Suppressor macrophage treated with lipopolysaccharide for 4 hours (primary cell): ENCODE measurements around the gene USE1.
"Not testable (repeated sequence)": the region's sequence is repeated elsewhere in the genome, so short reads cannot be mapped to it uniquely, and the experiment has no call there.

Experiments
- DNase-seq: peaks from one replicate; pipeline ENCODE4 v3.0.0-alpha.2; 2020

Gene USE1, protein sequence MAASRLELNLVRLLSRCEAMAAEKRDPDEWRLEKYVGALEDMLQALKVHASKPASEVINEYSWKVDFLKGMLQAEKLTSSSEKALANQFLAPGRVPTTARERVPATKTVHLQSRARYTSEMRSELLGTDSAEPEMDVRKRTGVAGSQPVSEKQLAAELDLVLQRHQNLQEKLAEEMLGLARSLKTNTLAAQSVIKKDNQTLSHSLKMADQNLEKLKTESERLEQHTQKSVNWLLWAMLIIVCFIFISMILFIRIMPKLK

DNA sequence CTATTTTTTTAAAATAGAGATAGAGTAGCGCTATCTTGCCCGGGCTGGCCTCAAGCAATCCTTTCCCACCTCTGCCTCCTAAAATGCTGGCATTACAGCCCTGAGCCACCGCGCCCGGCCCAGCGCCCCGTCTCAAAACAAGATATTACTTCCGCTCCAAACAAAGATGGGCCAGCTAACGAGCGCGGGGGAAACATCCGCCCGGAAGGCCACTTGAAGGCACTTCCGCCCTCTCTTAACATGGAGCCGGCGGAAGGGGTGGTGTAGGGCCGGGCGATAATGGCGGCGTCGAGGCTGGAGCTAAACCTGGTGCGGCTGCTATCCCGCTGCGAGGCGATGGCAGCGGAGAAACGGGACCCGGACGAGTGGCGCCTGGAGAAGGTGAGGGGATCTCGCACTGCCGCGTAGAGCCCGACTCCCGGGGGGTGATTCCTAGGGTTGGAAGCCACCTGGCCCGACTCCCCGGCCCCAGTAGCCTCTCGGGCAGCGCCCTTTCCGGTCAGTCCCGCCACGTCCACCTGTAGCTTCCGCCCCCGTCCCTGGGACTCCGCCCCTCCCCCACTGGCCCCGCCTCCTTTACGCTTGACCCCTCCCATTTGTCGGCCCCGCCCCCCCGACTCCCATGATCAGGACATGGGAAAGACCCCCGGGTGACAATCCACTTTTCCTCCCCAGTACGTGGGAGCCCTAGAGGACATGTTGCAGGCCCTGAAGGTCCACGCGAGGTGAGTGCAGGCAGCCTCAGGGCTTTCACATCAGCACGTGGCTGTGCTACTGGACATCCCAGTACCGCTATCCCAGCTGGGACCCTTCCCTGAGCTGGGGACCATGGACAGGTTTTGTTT, at the start of gene USE1:
USE1 (plus strand) TSS at position 231 of the 845 bp plus-strand sequence; CDS start at position 280, 49 bp downstream.
- DNase-seq = peak; percentile 94

- DNase-seq = no peak
Observed at GRCh38 chr19:17165715-17166114, 49.4 kb upstream of the USE1 start.

GRCh38 chr19:17170538-17171297, 44.4 kb upstream of the USE1 start:
- DNase-seq = peak; percentile 62

- no peak for DNase-seq
Observed at GRCh38 chr19:17171874-17172273, 43.3 kb upstream of the USE1 start.

DNA sequence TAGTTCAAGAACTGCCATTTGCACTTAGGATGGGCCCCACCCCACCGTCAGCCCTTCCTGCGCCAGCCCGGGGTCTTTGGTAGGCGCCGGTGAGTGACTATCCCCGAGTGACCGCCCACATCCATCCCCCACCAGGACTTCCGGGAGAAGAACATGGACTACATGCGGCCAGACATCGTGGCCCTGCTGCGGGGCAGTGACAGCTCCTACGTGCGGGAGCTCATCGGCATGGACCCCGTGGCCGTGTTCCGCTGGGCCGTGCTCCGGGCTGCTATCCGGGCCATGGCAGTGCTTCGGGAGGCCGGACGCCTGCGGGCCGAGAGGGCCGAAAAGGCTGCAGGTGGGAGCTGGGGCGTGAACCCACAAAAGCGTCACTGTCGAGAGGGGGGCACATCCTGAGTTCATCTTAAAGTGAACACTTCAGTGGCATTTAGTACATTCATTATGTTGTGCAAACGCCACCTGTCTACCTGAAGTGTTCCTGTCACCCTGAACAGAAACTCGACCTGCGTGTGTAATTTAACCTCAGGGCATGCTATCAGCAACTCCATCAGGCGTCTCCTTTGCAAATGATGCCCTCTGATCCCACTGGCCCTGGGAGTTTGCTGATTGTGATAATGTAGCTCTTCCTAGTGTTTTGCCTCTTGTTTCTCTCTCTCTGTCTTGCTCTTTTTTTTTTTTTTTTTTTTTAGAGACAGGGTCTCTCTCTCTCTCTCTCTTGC, 42.4 kb upstream of the USE1 start:
- DNase-seq = no peak

GRCh38 chr19:17178291-17178690, 36.9 kb upstream of the USE1 start:
- no peak for DNase-seq

GRCh38 chr19:17180997-17181702, 34.0 kb upstream of the USE1 start:
- DNase-seq = no peak

DNA sequence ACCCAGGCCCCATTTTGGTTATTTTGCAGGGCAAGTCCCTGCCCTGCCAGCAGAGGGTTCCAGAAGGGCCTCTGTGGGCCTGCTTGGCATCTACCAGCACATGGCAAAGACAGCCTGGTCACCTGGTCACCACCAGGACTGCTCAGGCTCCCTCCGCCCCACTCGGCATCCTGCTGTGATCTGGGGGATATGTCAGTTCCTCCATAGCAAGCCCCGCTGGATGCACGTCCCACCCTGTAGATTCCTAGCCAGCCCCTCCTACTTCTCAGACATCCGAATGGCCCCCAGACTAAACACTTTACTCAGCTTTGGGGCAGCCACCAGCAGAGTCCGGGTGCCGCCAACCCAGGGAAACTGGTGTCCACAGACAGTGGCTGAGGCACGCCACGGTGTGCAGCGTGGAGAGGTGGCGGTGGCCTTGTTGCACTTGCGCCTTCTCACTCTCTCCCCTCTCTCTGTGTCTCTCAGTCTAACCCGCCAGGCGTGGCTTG, 31.8 kb upstream of the USE1 start:
- no peak for DNase-seq

DNA sequence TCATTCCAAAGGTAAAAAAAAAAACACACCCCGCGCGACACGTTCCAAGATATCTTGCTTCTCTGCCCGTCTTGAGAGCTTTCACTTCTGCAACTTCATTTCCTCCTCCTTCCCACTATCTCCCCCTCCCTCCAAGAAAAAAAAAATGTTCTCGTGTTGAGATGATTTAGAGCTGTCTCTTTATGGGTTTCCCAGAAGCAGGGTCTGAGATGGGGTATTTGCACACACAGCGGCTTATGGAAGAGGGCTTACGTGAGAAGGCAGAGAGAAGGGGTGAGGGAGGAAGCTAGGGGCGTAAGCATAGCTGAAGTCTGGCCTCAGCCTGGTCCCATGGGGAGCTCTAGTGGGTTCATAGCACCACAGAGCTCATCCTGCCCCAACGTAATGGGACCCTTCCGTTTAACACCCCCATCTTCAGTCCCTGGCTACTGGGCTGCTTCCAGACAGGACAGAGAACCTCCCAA, 31.3 kb upstream of the USE1 start:
- peak; percentile 71 for DNase-seq

DNA sequence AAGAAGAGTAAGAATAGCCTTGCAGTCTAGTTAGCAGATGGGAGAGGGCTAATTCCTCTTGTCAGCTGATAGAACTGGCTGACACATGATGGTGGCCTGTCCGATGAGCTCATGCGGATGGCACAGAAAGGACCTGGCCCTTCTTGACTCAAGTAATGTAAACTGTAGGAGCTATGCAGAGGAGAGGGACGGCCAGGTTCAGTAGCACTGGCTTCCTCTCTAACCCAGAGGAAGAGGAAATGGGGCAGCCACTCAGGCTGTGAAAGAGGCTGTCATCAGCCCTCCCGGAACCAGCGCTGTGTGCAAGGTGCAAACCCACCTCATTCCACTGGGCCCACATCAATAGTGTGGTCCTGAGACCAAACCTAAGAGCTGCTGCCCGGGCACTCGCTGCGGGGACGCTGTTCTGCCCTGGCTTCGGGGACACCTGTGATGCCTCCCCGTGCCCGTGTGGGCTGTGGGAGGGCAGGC, 30.8 kb upstream of the USE1 start:
- peak; percentile 56 for DNase-seq

DNA sequence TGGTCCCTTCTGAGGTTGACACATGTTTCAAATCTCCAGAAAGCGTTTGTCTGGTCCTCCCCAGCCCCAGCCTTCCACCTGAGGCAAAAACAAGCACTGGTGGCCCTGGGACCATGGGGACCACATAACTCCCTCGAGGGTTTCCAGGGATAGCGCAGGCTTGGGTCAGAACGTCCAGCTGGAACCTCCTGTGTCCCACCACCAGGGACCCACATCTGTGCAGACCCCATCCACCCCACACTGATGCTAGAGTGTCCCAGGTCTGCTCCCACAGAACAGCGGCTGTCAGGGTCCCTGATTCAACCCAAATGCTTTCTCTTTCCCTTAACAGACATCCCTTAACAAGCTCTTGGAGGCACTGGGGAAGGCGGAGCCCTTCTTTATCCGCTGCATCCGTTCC, 29.6 kb upstream of the USE1 start:
- no peak for DNase-seq

- DNase-seq = not testable (repeated sequence)
Observed at GRCh38 chr19:17191736-17192135, 23.4 kb upstream of the USE1 start.

DNA sequence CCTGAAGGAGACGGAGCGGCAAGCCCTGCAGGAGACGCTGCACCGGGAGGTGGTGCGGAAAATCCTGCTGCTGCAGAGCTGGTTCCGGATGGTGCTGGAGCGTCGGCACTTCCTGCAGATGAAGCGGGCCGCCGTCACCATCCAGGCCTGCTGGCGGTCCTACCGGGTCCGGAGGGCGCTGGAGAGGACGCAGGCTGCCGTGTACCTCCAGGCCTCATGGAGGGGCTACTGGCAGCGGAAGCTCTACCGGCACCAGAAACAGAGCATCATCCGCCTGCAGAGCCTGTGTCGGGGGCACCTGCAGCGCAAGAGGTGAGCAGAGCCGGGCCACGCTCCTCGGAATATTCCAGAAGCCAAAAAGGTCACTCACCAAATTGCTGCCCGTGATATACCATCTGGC, 22.4 kb upstream of the USE1 start:
- no peak for DNase-seq

DNA sequence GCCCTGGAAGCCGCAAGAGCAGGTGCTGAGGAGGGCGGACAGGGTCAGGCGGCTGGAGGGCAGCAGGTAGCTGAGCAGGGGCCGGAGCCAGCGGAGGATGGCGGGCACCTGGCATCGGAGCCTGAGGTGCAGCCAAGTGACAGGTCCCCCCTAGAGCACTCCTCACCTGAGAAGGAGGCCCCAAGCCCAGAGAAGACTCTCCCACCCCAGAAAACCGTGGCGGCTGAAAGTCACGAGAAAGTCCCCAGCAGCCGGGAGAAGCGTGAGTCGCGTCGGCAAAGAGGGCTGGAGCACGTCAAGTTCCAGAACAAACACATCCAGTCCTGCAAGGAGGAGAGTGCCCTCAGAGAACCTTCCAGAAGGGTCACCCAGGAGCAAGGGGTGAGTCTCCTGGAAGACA, 20.5 kb upstream of the USE1 start:
- DNase-seq = no peak

DNA sequence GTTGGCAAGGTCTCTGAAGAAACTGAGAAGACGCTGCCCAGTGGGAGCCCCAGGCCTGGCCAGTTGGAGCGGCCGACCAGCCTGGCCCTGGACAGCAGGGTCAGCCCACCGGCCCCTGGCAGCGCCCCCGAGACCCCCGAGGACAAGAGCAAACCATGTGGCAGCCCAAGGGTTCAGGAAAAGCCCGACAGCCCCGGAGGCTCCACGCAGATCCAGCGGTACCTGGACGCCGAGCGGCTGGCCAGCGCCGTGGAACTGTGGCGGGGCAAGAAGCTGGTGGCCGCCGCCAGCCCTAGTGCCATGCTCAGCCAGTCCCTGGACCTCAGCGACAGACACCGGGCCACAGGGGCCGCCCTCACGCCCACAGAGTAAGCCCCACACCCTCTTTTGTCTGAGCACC, 20.1 kb upstream of the USE1 start:
- no peak for DNase-seq

DNA sequence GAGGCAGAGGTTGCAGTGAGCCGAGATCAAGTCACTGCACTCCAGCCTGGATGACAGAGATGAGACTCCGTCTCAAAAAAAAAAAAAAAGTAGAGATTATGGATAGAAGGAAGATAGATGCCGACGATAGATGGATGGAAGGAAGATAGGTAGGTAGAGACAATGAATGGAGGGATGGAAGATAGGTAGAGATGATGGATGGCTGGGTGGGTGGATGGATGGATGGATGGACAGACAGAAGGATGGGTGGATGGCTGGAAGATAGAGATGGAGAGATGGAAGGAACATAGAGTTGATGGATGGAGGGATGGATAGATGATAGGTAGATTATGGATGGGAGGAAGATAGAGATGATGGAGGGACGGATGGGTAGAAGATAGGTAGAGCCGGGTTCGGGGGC, 18.5 kb upstream of the USE1 start:
- no peak for DNase-seq

- DNase-seq = no peak
Observed at GRCh38 chr19:17197666-17198065, 17.5 kb upstream of the USE1 start.

GRCh38 chr19:17200408-17201079, 14.6 kb upstream of the USE1 start:
- DNase-seq = no peak

DNA sequence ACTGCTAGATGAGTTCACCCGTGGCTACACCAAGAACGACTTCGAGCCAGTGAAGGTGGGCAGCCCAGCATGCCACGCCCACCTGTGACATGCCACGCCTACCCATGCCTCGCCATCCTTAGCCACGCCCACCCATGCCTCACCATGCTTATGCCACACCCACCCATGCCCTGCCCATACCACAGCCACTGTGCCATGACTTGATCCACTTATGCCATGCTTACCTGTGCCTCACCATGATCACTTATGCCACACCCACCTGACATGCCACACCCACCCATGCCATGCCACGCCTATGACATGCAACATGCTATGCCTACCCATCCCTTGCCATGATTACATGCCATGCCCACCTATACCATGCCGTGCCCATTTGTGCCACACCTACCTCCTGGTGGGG, 12.9 kb upstream of the USE1 start:
- no peak for DNase-seq

GRCh38 chr19:17202713-17203112, 12.4 kb upstream of the USE1 start:
- no peak for DNase-seq
